Measurements from ENCODE around the gene CREG2. TPM values are rescaled to one million over a fixed set of nuclear protein-coding genes. Genes with fewer than 3 reads are reported as not detected.

Gene CREG2
- total RNA-seq, 6 donors from 2014 or later, result 1.1 to 8.4 (median 1.6) TPM; not detected in 3

DNA sequence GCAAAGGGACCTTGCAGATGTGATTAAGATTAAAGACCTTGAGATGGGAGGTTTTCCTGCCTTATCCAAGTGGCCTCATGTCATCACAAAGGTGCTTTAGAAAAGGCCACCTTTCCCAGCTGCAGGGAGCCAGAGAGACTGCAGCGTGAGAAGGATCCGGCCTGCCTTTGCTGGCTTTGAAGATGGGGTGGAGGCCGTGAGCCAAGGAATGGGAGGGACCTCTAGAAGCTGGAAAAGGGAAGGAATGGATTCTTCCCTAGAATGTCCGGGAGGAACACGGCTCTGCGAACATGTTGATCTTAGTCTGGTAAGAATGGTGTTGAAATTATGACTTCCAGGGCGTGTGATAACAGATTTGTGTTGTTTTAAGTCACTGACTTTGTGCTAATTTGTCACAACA lies 39.9 kb upstream of the CREG2 start:
- Histone ChIP-seq H3K9me3 (no peaks in the 10 kb centered on the region), H3K27me3 (no peaks in the 10 kb centered on the region), H3K4me1 (no peaks in the 10 kb centered on the region), H3K27ac (no peak overlapping the region), H3K36me3 (no peaks in the 10 kb centered on the region), H3K4me3 (no peak overlapping the region)
- DNase-seq (no peak), ATAC-seq (ENCODE audit: low FRiP score in 2 of 2) (no peak)
- TF ChIP-seq POLR2AphosphoS5 (IDR thresholded peaks at IDR 0.05) (no peak), EP300 (IDR thresholded peaks at IDR 0.05) (no peak), POLR2A (IDR thresholded peaks at IDR 0.05) (no peak)
- TF ChIP-seq, protein P1, sequence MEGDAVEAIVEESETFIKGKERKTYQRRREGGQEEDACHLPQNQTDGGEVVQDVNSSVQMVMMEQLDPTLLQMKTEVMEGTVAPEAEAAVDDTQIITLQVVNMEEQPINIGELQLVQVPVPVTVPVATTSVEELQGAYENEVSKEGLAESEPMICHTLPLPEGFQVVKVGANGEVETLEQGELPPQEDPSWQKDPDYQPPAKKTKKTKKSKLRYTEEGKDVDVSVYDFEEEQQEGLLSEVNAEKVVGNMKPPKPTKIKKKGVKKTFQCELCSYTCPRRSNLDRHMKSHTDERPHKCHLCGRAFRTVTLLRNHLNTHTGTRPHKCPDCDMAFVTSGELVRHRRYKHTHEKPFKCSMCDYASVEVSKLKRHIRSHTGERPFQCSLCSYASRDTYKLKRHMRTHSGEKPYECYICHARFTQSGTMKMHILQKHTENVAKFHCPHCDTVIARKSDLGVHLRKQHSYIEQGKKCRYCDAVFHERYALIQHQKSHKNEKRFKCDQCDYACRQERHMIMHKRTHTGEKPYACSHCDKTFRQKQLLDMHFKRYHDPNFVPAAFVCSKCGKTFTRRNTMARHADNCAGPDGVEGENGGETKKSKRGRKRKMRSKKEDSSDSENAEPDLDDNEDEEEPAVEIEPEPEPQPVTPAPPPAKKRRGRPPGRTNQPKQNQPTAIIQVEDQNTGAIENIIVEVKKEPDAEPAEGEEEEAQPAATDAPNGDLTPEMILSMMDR (IDR thresholded peaks at IDR 0.05), result no peak
- 84 to 90% methylated on average over 7 of the region's 7 CpGs for WGBS, 2 donors

DNA sequence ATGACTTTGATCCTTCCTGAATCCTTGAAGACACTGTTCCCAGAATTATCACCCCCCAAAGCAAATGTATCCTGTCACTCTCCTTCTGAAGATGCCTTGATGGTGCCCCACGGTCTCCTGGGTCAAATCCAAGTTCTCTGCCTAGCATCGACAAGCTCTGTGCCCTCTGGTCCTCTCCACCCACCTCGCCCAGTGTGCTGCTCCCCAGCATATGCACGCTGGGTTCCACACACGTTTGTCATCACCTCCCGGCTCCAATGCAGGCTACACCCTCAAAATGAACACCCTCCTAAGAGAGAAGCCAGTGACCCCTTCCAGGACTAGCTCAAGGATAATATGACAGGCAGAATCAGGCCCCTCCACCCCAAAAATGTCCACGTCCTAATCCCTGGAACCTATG lies 39.5 kb upstream of the CREG2 start:
- H3K4me1 ChIP-seq, result no peaks in the 10 kb centered on the region
- DNase-seq (no peak), ATAC-seq (ENCODE audit: low FRiP score in 2 of 2) (no peak)
- no peaks in the 10 kb centered on the region for H3K36me3 ChIP-seq
- TF ChIP-seq, protein P1 (IDR thresholded peaks at IDR 0.05), result no peak
- TF ChIP-seq POLR2AphosphoS5 (IDR thresholded peaks at IDR 0.05) (no peak), EP300 (IDR thresholded peaks at IDR 0.05) (no peak), POLR2A (IDR thresholded peaks at IDR 0.05) (no peak)
- H3K27ac ChIP-seq, result no peak overlapping the region
- H3K27me3 ChIP-seq, result no peaks in the 10 kb centered on the region
- WGBS, 2 donors, result 87 to 90% methylated on average over 7 of the region's 7 CpGs
- no peak overlapping the region for H3K4me3 ChIP-seq
- H3K9me3 ChIP-seq, result no peaks in the 10 kb centered on the region

DNA sequence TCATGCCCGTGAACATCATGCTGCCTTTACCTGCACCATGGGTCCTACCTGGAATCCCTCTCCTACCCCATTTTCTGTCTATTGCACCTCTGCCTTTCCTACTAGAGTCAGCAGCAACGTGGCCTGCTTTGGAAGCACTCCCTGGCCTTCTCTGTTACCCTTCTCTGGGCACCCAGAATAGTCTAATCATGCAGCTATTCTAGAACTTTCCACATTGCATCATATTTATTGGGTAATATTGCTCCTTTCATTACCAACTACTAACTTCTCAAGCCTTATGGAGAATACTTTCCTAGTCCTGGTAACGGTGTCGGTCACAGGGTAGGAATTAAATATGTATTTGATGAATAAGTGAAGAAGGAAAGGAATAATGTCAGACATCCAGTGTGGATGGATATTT lies 33.3 kb upstream of the CREG2 start:
- Histone ChIP-seq H3K9me3 (no peaks in the 10 kb centered on the region), H3K27me3 (no peaks in the 10 kb centered on the region), H3K27ac (no peak overlapping the region), H3K4me3 (no peak overlapping the region), H3K4me1 (no peaks in the 10 kb centered on the region), H3K36me3 (no peaks in the 10 kb centered on the region)
- 70 to 84% methylated on average over 4 of the region's 4 CpGs for whole genome bisulfite sequencing, 2 donors
- ATAC-seq (ENCODE audit: low FRiP score in 2 of 2) (no peak), DNase-seq (no peak)
- TF ChIP-seq, protein P1 (IDR thresholded peaks at IDR 0.05), result no peak
- TF ChIP-seq POLR2AphosphoS5 (IDR thresholded peaks at IDR 0.05), result no peak
- TF ChIP-seq EP300 (IDR thresholded peaks at IDR 0.05), result no peak
- TF ChIP-seq POLR2A (IDR thresholded peaks at IDR 0.05), result no peak

DNA sequence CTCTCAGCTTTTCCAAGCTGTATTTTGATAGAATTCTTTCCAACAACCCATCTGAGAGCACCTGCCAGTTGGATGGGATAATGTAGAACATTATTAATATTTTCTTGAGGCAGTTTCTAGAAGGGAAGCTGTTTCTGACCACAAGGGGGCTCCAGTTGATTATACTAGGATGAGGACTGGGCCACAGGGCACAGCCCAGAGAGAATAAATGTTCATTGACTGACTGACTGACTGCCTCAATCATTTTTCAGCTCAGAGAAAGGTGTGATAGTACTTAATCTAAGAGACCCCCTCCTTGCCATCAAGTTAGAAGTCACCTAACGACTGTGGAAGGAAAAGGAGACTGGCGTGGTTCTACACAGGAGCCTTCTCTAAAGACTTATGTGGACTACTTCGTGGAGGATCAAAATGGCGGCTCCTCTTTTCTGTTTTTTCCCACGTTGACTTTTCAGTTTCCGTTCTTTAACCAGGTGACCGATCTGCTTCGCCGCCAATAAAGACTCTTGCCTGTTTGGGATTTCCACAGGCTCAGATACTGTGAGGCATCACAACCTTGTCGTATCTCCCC lies 31.9 kb upstream of the CREG2 start:
- Histone ChIP-seq H3K36me3 (no peaks in the 10 kb centered on the region), H3K27ac (no peak overlapping the region), H3K4me1 (no peaks in the 10 kb centered on the region), H3K4me3 (no peak overlapping the region), H3K27me3 (no peaks in the 10 kb centered on the region), H3K9me3 (no peaks in the 10 kb centered on the region)
- TF ChIP-seq POLR2A (IDR thresholded peaks at IDR 0.05), result no peak
- TF ChIP-seq, protein P1 (IDR thresholded peaks at IDR 0.05), result peak; percentile 54 to 69 (median 64)
- WGBS, 2 donors, result 91 to 95% methylated on average over 10 of the region's 10 CpGs
- DNase-seq (peak in 1 of 2 donors; percentile 54), ATAC-seq (ENCODE audit: low FRiP score in 2 of 2) (peak; percentile 50 to 85)

DNA sequence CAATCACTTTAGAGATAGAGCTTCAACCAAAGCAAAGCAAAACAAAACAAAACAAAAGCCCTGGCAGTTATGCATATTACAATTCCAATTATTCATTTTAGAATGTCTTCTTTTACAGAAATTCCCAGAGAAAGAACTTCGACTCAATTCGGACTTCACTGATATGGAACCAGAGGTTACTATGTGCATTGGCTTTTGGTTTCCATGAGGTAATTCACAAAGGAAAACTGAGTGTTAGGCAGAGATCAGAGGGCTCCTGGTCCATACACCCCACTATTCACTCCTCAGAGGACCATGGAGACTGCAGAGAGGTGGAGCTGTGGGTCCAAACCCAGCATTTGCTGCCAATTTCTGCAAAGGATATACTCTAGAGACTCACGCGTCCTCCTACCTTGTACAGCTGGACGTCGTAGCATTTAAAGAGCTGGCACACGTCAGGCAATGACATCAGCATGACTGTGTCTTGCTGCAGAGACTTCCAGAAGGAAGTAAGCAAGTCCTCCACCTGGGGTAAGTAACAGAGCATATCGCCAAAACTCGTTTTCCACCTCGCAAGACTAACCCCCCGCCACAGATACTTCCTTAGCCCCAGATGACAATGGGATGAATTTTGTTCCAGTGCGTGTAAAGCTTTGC lies 31.3 kb upstream of the CREG2 start:
- no peak for DNase-seq
- WGBS, 2 donors, result 75 to 79% methylated on average over 12 of the region's 12 CpGs
- Histone ChIP-seq H3K27me3 (no peaks in the 10 kb centered on the region), H3K27ac (no peak overlapping the region), H3K36me3 (no peaks in the 10 kb centered on the region), H3K4me3 (no peak overlapping the region), H3K9me3 (no peaks in the 10 kb centered on the region), H3K4me1 (no peaks in the 10 kb centered on the region)
- peak in 1 of 2 donors; percentile 39 for ATAC-seq (ENCODE audit: low FRiP score in 2 of 2)
- TF ChIP-seq POLR2AphosphoS5 (IDR thresholded peaks at IDR 0.05), result no peak
- no peak for TF ChIP-seq POLR2A (IDR thresholded peaks at IDR 0.05)
- no peak for TF ChIP-seq EP300 (IDR thresholded peaks at IDR 0.05)
- TF ChIP-seq, protein P1 (IDR thresholded peaks at IDR 0.05), result no peak

Data from upper lobe of left lung (tissue), 6 donors.